Lower leg skin (tissue), 3 donors: ENCODE measurements around the gene STXBP5L.

ENCODE experiments used
- POLR2A ChIP-seq, 2 donors: fragments of 450-650 bp; IDR thresholded peaks; one replicate each; pipeline ENCODE4 v1.6.1; 2016 to 2017; ENCODE audit warnings: antibody characterized with exemption in 2 of 2, mild to moderate bottlenecking in 1 of 2, moderate library complexity in 1 of 2
- TF ChIP-seq, protein P1 (sequence below), 3 donors: fragments of 450-650 bp; IDR thresholded peaks; one replicate each; pipeline ENCODE4 v1.5.1; 2016; ENCODE audit warnings: antibody characterized with exemption in 3 of 3, mild to moderate bottlenecking in 3 of 3, moderate library complexity in 2 of 3

GRCh38 chr3:121330634-121331033 lies 422.6 kb downstream of the STXBP5L start:
- TF ChIP-seq, protein P1, sequence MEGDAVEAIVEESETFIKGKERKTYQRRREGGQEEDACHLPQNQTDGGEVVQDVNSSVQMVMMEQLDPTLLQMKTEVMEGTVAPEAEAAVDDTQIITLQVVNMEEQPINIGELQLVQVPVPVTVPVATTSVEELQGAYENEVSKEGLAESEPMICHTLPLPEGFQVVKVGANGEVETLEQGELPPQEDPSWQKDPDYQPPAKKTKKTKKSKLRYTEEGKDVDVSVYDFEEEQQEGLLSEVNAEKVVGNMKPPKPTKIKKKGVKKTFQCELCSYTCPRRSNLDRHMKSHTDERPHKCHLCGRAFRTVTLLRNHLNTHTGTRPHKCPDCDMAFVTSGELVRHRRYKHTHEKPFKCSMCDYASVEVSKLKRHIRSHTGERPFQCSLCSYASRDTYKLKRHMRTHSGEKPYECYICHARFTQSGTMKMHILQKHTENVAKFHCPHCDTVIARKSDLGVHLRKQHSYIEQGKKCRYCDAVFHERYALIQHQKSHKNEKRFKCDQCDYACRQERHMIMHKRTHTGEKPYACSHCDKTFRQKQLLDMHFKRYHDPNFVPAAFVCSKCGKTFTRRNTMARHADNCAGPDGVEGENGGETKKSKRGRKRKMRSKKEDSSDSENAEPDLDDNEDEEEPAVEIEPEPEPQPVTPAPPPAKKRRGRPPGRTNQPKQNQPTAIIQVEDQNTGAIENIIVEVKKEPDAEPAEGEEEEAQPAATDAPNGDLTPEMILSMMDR (IDR thresholded peaks at IDR 0.05): no peak
- no peak for TF ChIP-seq POLR2A (IDR thresholded peaks at IDR 0.05)
